GM21381 (cell line): ENCODE data around the gene CDH15.
"Not testable (repeated sequence)": the region's sequence is repeated elsewhere in the genome, so short reads cannot be mapped to it uniquely, and the experiment has no call there.

ENCODE experiments used
- ATAC-seq: cut with Tn5 transposase; IDR thresholded peaks from one replicate; pipeline ENCODE4 v1.9.1; 2021; ENCODE audit warnings: mild to moderate bottlenecking, moderate library complexity; ENCODE audit not compliant: unreplicated experiment

Gene CDH15

DNA sequence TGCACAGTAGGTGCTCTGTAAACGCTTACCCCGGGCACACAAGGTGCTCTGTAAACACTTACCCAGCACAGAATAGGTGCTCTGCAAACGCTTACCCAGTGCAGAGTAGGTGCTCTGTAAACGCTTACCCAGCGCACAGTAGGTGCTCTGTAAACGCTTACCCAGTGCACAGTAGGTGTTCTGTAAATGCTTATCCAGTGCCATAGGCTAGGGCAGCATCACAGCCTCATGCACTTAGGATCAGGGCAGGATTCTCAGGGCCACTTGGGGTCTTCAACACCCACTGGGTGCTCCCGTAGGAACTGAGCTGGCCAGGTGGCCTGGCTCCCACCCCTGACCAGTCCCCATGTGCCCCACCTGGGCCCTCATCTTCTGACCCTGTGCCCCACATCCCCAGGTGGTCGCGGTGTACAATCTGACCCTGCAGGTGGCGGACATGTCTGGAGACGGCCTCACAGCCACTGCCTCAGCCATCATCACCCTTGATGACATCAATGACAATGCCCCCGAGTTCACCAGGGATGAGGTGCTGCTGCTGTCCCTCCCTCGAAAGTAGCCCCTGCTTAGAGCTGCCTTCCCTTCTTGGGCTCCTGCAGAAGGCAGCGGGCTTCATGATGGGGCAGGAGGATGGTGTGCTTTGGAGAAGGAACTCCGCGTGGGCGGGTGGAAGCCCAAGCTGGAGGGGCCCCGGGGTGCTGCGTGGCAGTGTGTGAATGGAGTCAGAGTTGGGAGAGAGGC, 15.7 kb downstream of the CDH15 start:
- no peak for ATAC-seq

- no peak for ATAC-seq
Measured at GRCh38 chr16:89187770-89188392, 16.3 kb downstream of the CDH15 start.

GRCh38 chr16:89188471-89189357, 17.2 kb downstream of the CDH15 start:
- not testable (repeated sequence) for ATAC-seq

DNA sequence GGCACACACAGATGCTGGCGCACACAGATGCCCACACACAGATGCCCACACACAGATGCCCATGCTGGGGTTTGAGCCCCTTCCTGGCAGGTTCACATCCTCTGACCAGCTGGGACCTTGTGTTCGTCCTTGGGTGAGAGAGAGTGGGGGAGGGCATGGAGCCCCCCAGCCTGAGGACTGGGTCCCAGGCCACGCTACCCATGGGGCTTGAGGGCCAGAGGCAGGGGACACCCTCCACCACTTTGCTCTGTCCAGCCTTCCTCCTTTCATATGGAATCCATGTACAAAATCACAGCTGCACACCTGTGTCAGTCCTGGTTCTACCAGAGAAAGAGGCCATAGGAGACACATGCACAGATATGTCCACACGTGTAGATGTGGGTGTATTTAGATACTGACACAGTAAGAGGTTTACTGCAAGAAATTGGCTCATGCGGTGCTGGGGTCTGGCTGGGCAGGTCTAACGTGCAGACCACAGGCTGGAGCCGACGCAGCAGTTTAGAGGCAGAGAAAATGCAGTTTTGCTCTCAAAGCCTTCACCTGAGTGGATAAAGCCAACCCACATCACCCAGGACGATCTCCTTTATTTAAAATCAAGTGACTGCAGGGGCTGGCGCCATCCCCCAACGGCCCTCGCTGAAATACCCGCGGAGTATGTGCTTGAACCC, 17.9 kb downstream of the CDH15 start:
- no peak for ATAC-seq

- no peak for ATAC-seq
Measured at GRCh38 chr16:89190150-89190958, 18.8 kb downstream of the CDH15 start.

- no peak for ATAC-seq
Measured at GRCh38 chr16:89191033-89191900, 19.7 kb downstream of the CDH15 start.

DNA sequence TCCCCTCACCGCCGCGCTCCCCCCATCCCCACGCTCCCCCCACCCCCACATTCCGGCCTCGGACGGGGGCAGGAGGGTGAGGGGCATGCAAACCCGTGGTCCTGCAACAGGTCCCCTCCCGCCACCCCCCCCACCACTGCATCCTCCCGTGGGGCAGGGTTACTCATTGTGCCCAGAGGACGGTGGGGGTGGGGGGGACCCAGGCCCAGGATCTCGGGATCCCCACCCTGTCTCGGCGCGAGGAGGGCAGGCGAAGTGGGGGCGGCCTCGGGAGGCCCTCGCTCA, 20.3 kb downstream of the CDH15 start:
- no peak for ATAC-seq

DNA sequence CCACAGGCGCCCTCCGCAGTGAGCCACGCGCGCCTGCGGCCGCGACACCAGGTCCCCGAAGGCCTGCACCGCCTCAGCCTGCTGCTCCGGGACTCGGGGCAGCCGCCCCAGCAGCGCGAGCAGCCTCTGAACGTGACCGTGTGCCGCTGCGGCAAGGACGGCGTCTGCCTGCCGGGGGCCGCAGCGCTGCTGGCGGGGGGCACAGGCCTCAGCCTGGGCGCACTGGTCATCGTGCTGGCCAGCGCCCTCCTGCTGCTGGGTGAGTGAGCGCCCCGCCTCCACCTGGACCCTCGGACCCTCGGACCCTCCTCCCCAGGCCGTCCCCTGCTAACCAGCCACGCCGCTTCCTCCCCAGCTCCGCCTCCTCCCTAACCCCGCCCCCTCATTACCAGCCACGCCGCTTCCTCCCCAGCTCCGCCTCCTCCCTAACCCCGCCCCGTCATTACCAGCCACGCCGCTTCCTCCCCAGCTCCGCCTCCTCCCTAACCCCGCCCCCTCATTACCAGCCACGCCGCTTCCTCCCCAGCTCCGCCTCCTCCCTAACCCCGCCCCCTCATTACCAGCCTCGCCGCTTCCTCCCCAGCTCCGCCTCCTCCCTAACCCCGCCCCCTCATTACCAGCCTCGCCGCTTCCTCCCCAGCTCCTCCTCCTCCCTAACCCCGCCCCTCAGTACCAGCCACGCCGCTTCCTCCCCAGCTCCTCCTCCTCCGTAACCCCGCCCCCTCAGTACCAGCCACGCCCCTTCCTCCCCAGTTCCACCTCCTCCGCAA, 20.8 kb downstream of the CDH15 start:
- ATAC-seq: not testable (repeated sequence)

- ATAC-seq: no peak
Measured at GRCh38 chr16:89192956-89193575, 21.5 kb downstream of the CDH15 start.

DNA sequence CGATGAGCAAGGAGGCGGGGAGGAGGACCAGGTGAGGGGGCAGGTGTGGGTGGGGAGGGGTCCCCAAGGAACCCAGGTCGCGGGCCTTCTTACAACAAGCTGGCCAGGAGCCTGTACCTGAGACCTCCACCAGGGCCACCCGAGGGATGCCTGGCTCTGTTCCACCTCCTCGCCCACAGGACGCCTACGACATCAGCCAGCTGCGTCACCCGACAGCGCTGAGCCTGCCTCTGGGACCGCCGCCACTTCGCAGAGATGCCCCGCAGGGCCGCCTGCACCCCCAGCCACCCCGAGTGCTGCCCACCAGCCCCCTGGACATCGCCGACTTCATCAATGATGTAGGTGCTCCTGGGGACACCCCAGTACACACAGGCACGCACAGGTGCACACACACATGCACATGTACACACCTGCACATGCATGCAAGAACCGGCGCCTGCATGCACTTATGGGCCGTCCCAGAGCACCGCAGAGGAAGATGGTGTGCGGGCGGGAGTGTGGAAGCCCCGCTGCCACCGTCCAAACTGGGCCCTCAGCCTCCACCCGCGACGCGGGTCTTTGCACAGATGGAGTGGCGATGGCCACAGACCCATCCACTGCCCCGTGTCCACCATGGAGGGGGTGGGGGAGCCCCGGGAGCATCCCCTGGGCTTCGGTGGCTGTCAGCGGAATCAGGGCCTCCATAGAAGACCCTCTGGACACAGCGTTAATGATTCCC, 22.2 kb downstream of the CDH15 start:
- no peak for ATAC-seq

DNA sequence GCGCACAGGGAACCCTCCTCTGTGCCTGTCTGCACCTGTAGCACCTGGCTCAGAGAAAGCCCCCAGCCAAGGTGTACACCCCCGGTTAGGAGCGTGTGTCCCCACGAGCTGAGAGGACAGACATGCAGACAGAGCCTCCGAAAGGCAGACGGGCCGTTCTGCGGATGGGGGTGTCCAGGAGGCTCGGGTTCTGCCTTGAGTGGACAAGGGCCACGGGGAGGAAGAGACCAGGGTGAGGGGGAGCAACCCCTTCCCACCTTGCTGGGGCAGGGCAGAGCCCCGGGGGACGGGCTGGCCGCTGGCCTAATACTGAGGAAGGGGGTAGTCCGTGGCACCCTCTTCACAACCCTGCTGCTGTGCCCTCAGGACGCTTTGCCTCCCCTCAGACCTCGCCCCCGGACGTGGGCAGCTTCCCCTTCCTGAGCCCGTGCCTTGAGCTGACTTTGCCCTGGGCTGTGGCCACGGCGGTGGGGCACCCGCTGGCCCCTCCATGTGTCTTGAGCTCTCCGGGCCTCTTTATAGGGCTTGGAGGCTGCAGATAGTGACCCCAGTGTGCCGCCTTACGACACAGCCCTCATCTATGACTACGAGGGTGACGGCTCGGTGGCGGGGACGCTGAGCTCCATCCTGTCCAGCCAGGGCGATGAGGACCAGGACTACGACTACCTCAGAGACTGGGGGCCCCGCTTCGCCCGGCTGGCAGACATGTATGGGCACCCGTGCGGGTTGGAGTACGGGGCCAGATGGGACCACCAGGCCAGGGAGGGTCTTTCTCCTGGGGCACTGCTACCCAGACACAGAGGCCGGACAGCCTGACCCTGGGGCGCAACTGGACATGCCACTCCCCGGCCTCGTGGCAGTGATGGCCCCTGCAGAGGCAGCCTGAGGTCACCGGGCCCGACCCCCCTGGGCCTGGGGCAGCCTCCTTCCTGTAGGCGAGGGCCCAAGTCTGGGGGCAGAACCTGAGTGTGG, 23.1 kb downstream of the CDH15 start:
- no peak for ATAC-seq

- ATAC-seq: no peak
Measured at GRCh38 chr16:89195521-89196171, 24.1 kb downstream of the CDH15 start.

GRCh38 chr16:89197033-89197632, 25.6 kb downstream of the CDH15 start:
- ATAC-seq: no peak

- ATAC-seq: no peak
Measured at GRCh38 chr16:89197633-89198416, 26.3 kb downstream of the CDH15 start.
